ENCODE data around the gene BARHL1. TPM values are rescaled to one million over a fixed set of nuclear protein-coding genes. Genes with fewer than 3 reads are reported as not detected.

The BARHL1 gene
- not detected for polyA plus RNA-seq (2013, experiment 1 of 2)
- not detected for polyA plus RNA-seq (2013, experiment 2 of 2)

DNA sequence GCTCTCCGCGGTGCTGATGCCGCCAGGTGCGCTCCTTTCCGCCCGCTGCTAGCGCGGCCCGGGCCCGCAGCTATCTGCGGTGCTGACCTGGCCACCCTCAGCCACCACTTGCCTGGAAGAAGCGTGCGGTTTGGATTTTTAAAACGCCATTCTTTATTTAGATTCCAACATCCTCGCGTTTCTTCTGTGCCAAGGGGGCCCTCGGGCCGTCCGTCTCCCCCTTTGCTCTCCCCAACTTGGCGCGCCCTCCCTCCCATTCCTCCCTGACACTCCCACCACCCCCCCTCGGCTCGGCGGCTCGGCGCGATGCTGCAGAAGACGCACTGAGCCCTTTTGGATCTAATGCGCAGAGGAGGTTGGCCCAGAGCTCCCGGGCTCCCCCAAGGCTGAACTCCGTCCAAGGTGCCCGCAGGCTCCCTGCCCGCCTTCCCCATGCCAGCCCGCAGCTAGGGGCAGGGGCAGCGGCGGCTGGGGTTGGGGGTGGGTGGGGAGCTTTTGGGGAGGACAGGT, at the start of gene BARHL1:
Gene BARHL1 (plus strand): TSS at position 331 of the 510 bp plus-strand sequence. CDS start 192 bp downstream, outside the sequence.
- no peak within 1 kb of the TSS for H3K4me2 ChIP-seq (ENCODE audit: low read length)
- WGBS (ENCODE audit: extremely low coverage, insufficient coverage, low lambda C conversion rate): no CpG with 5 or more reads among the region's 36 CpGs
- no peak within 1 kb of the TSS for H2BK5ac ChIP-seq (ENCODE audit: low read length)
- no peaks in the 10 kb centered on the region for H3K4me1 ChIP-seq (ENCODE audit: control insufficient read depth, low read depth, low read length)
- no peaks in the 10 kb centered on the region for H3K36me3 ChIP-seq (ENCODE audit: control insufficient read depth, insufficient read depth, low read length)
- H3K23ac ChIP-seq (ENCODE audit: low read length): no peak within 1 kb of the TSS
- DNase-seq: no peak
- H3K4ac ChIP-seq (ENCODE audit: low read depth, low read length): no peak within 1 kb of the TSS
- no peak within 1 kb of the TSS for H3K56ac ChIP-seq (ENCODE audit: low read length)
- no peak within 1 kb of the TSS for H4K5ac ChIP-seq (ENCODE audit: low read length)
- no peaks in the 10 kb centered on the region for H3K79me2 ChIP-seq (ENCODE audit: control insufficient read depth, insufficient read depth, low read length)
- H4K8ac ChIP-seq (ENCODE audit: low read depth, low read length): no peak within 1 kb of the TSS
- H2BK15ac ChIP-seq (replicated peaks; ENCODE audit: low read depth): no peak within 1 kb of the TSS
- H3K27ac ChIP-seq (ENCODE audit: low read depth, low read length): no peak within 1 kb of the TSS
- peaks cover 89% of the 10 kb centered on the region for H3K27me3 ChIP-seq (ENCODE audit: insufficient read depth, low read length, poor library complexity)
- no peaks in the 10 kb centered on the region for H3K79me1 ChIP-seq (ENCODE audit: low read length)
- no peak within 1 kb of the TSS for H2AK5ac ChIP-seq (ENCODE audit: low read length)
- no peak within 1 kb of the TSS for H3K4me3 ChIP-seq (ENCODE audit: low read length)
- H3K18ac ChIP-seq (ENCODE audit: low read length): no peak within 1 kb of the TSS
- H2BK120ac ChIP-seq (ENCODE audit: low read depth, low read length): no peak within 1 kb of the TSS
- no peak within 1 kb of the TSS for H3K9ac ChIP-seq (ENCODE audit: low read length)

DNA sequence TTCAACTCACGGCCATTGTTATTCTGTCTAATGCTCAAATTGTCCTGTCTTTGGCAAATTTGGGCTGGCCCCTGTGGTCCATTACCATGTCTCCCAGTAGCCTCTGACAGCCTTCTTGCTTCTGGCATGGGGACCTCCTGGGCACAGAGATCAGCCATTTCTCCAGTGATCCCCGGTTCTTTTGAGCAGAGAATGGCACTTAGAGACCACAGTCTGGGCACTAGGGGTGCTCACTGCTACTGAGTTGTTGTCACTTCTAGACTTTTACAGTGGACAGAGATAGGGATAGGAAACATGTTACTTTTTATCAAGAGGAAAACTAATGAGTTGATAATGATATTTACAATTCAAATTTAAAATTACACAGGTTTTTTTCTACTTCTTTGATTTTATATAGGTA, 47.6 kb upstream of the BARHL1 start:
- Histone ChIP-seq H3K4me3 (ENCODE audit: low read length) (no peak overlapping the region), H3K36me3 (ENCODE audit: control insufficient read depth, insufficient read depth, low read length) (no peaks in the 10 kb centered on the region), H3K9ac (ENCODE audit: low read length) (no peak overlapping the region), H2AK5ac (ENCODE audit: low read length) (no peak overlapping the region), H3K18ac (ENCODE audit: low read length) (no peak overlapping the region), H3K23ac (ENCODE audit: low read length) (no peak overlapping the region), H3K79me1 (ENCODE audit: low read length) (no peaks in the 10 kb centered on the region), H3K4ac (ENCODE audit: low read depth, low read length) (no peak overlapping the region), H4K5ac (ENCODE audit: low read length) (no peak overlapping the region), H3K27ac (ENCODE audit: low read depth, low read length) (no peak overlapping the region), H3K4me2 (ENCODE audit: low read length) (no peak overlapping the region), H3K79me2 (ENCODE audit: control insufficient read depth, insufficient read depth, low read length) (no peaks in the 10 kb centered on the region), H2BK5ac (ENCODE audit: low read length) (no peak overlapping the region), H3K56ac (ENCODE audit: low read length) (no peak overlapping the region), H4K8ac (ENCODE audit: low read depth, low read length) (no peak overlapping the region), H2BK15ac (replicated peaks; ENCODE audit: low read depth) (no peak overlapping the region), H3K27me3 (ENCODE audit: insufficient read depth, low read length, poor library complexity) (no peaks in the 10 kb centered on the region), H2BK120ac (ENCODE audit: low read depth, low read length) (no peak overlapping the region), H3K4me1 (ENCODE audit: control insufficient read depth, low read depth, low read length) (no peaks in the 10 kb centered on the region)
- no CpG with 5 or more reads among the region's 2 CpGs for WGBS (ENCODE audit: extremely low coverage, insufficient coverage, low lambda C conversion rate)
- DNase-seq: no peak

DNA sequence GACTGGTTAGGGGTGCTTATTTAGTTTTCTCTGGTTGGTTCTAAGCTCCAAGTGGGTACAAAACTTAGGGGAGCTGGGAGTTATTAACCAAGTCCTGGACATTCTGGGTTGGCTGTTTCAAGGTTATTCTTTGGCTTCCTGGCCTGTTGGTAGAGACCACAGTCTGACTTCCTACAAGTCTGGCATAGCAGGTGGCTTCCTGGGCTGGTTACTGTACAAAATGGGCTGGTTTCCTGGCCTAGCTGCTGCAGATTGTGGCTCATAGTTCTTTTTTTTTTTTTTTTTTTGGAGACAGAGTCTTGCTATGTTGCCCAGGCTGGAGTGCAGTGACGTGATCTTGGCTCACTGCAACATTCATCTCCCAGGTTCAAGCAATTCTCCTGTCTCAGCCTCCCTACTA, 46.3 kb upstream of the BARHL1 start:
- H3K4me2 ChIP-seq (ENCODE audit: low read length): no peak overlapping the region
- no peak overlapping the region for H4K8ac ChIP-seq (ENCODE audit: low read depth, low read length)
- H2BK5ac ChIP-seq (ENCODE audit: low read length): no peak overlapping the region
- no peak overlapping the region for H3K27ac ChIP-seq (ENCODE audit: low read depth, low read length)
- H3K4ac ChIP-seq (ENCODE audit: low read depth, low read length): no peak overlapping the region
- H4K5ac ChIP-seq (ENCODE audit: low read length): no peak overlapping the region
- no peaks in the 10 kb centered on the region for H3K27me3 ChIP-seq (ENCODE audit: insufficient read depth, low read length, poor library complexity)
- no peak overlapping the region for H2AK5ac ChIP-seq (ENCODE audit: low read length)
- no peak for DNase-seq
- H3K79me2 ChIP-seq (ENCODE audit: control insufficient read depth, insufficient read depth, low read length): no peaks in the 10 kb centered on the region
- H3K9ac ChIP-seq (ENCODE audit: low read length): no peak overlapping the region
- H3K79me1 ChIP-seq (ENCODE audit: low read length): no peaks in the 10 kb centered on the region
- no peak overlapping the region for H3K18ac ChIP-seq (ENCODE audit: low read length)
- H3K56ac ChIP-seq (ENCODE audit: low read length): no peak overlapping the region
- no peak overlapping the region for H3K23ac ChIP-seq (ENCODE audit: low read length)
- H3K4me3 ChIP-seq (ENCODE audit: low read length): no peak overlapping the region
- H3K36me3 ChIP-seq (ENCODE audit: control insufficient read depth, insufficient read depth, low read length): no peaks in the 10 kb centered on the region
- WGBS (ENCODE audit: extremely low coverage, insufficient coverage, low lambda C conversion rate): no CpG with 5 or more reads among the region's 1 CpG
- H2BK120ac ChIP-seq (ENCODE audit: low read depth, low read length): no peak overlapping the region
- H3K4me1 ChIP-seq (ENCODE audit: control insufficient read depth, low read depth, low read length): no peaks in the 10 kb centered on the region
- H2BK15ac ChIP-seq (replicated peaks; ENCODE audit: low read depth): no peak overlapping the region

DNA sequence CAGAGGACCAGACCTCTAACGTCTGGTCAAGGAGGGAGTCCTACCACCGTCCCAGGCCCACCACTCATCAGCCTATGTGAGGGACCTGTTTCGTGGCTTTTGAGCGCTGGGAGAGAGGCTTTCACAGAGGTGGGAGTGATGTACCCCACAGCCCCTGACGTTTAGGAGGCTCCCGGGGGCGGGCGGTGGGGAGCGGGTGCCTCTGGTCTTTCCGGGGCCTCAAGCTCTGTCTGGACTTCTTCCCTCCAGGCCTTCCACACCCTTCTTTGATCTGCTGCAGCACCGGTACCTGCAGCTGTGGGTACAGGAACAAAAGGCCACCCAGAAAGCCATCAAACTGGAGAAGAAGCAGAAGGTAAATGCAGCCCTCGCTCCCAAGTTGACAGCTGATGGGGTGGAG, 45.1 kb upstream of the BARHL1 start:
- Histone ChIP-seq H3K4me1 (ENCODE audit: control insufficient read depth, low read depth, low read length) (no peaks in the 10 kb centered on the region), H3K18ac (ENCODE audit: low read length) (no peak overlapping the region), H2BK120ac (ENCODE audit: low read depth, low read length) (no peak overlapping the region), H3K9ac (ENCODE audit: low read length) (no peak overlapping the region), H3K36me3 (ENCODE audit: control insufficient read depth, insufficient read depth, low read length) (no peaks in the 10 kb centered on the region), H2BK5ac (ENCODE audit: low read length) (no peak overlapping the region), H4K8ac (ENCODE audit: low read depth, low read length) (no peak overlapping the region), H3K27me3 (ENCODE audit: insufficient read depth, low read length, poor library complexity) (no peaks in the 10 kb centered on the region), H2BK15ac (replicated peaks; ENCODE audit: low read depth) (no peak overlapping the region), H2AK5ac (ENCODE audit: low read length) (no peak overlapping the region), H3K4me3 (ENCODE audit: low read length) (no peak overlapping the region), H3K56ac (ENCODE audit: low read length) (no peak overlapping the region), H3K23ac (ENCODE audit: low read length) (no peak overlapping the region), H3K79me2 (ENCODE audit: control insufficient read depth, insufficient read depth, low read length) (no peaks in the 10 kb centered on the region), H3K79me1 (ENCODE audit: low read length) (no peaks in the 10 kb centered on the region), H4K5ac (ENCODE audit: low read length) (no peak overlapping the region), H3K4me2 (ENCODE audit: low read length) (no peak overlapping the region), H3K4ac (ENCODE audit: low read depth, low read length) (no peak overlapping the region), H3K27ac (ENCODE audit: low read depth, low read length) (no peak overlapping the region)
- no CpG with 5 or more reads among the region's 12 CpGs for WGBS (ENCODE audit: extremely low coverage, insufficient coverage, low lambda C conversion rate)
- no peak for DNase-seq

DNA sequence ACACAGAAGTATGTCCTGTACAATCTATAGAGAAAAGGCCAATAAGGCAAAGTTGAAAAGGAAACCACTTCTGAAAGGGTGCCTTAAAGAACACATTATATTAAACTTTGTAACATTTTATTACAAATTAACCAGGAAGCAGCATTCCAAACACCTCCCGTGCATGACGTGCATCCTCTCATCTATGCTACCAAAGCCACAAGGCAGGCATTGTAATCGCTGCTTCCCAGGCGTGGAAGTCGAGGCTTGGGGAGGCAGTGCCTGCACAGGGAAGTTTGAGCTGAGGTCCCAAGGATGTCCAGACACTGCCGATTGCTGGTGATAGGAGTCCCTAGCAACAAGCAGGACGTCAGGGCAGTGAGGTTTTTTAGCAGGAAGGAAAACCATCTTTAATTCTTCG, 44.3 kb upstream of the BARHL1 start:
- Histone ChIP-seq H2AK5ac (ENCODE audit: low read length) (no peak overlapping the region), H2BK15ac (replicated peaks; ENCODE audit: low read depth) (no peak overlapping the region), H3K56ac (ENCODE audit: low read length) (no peak overlapping the region), H3K18ac (ENCODE audit: low read length) (no peak overlapping the region), H3K36me3 (ENCODE audit: control insufficient read depth, insufficient read depth, low read length) (no peaks in the 10 kb centered on the region), H3K27ac (ENCODE audit: low read depth, low read length) (no peak overlapping the region), H3K79me1 (ENCODE audit: low read length) (no peaks in the 10 kb centered on the region), H3K4me1 (ENCODE audit: control insufficient read depth, low read depth, low read length) (no peaks in the 10 kb centered on the region), H3K4me2 (ENCODE audit: low read length) (no peak overlapping the region), H4K5ac (ENCODE audit: low read length) (no peak overlapping the region), H3K79me2 (ENCODE audit: control insufficient read depth, insufficient read depth, low read length) (no peaks in the 10 kb centered on the region), H4K8ac (ENCODE audit: low read depth, low read length) (no peak overlapping the region), H3K23ac (ENCODE audit: low read length) (no peak overlapping the region), H3K9ac (ENCODE audit: low read length) (no peak overlapping the region), H3K4me3 (ENCODE audit: low read length) (no peak overlapping the region), H3K27me3 (ENCODE audit: insufficient read depth, low read length, poor library complexity) (no peaks in the 10 kb centered on the region), H2BK5ac (ENCODE audit: low read length) (no peak overlapping the region), H3K4ac (ENCODE audit: low read depth, low read length) (no peak overlapping the region), H2BK120ac (ENCODE audit: low read depth, low read length) (no peak overlapping the region)
- no CpG with 5 or more reads among the region's 8 CpGs for WGBS (ENCODE audit: extremely low coverage, insufficient coverage, low lambda C conversion rate)
- DNase-seq: no peak

DNA sequence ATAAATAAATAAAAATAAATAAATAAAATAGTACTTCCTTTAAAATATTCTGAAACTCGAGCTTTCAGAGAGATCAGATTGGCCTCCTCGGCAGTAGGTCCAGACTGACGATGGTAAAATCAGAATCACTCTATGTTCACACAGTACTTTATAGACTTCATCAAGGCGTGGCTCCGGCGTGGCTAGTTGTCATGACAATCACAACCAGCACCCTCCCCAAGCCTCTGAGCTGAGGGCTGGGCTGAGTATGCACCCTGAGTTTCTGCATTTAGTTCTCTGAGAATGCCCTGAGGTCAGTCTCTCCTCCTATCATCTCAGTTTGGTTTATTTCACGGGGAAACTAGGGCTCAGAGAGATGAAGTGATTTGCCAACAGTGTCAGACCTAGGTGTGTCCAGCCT, 43.3 kb upstream of the BARHL1 start:
- Histone ChIP-seq H3K9ac (ENCODE audit: low read length) (no peak overlapping the region), H3K79me2 (ENCODE audit: control insufficient read depth, insufficient read depth, low read length) (no peaks in the 10 kb centered on the region)
- no CpG with 5 or more reads among the region's 7 CpGs for WGBS (ENCODE audit: extremely low coverage, insufficient coverage, low lambda C conversion rate)

More for the DNA sequence above, 43.3 kb upstream of the BARHL1 start:
- Histone ChIP-seq H3K18ac (ENCODE audit: low read length) (no peak overlapping the region), H3K4me1 (ENCODE audit: control insufficient read depth, low read depth, low read length) (no peaks in the 10 kb centered on the region), H3K27me3 (ENCODE audit: insufficient read depth, low read length, poor library complexity) (no peaks in the 10 kb centered on the region), H3K4me3 (ENCODE audit: low read length) (no peak overlapping the region), H2AK5ac (ENCODE audit: low read length) (no peak overlapping the region), H4K5ac (ENCODE audit: low read length) (no peak overlapping the region), H3K4me2 (ENCODE audit: low read length) (no peak overlapping the region), H3K36me3 (ENCODE audit: control insufficient read depth, insufficient read depth, low read length) (no peaks in the 10 kb centered on the region), H3K79me1 (ENCODE audit: low read length) (no peaks in the 10 kb centered on the region), H3K23ac (ENCODE audit: low read length) (no peak overlapping the region), H2BK5ac (ENCODE audit: low read length) (no peak overlapping the region), H2BK120ac (ENCODE audit: low read depth, low read length) (no peak overlapping the region), H3K4ac (ENCODE audit: low read depth, low read length) (no peak overlapping the region), H2BK15ac (replicated peaks; ENCODE audit: low read depth) (no peak overlapping the region), H4K8ac (ENCODE audit: low read depth, low read length) (no peak overlapping the region), H3K56ac (ENCODE audit: low read length) (no peak overlapping the region), H3K27ac (ENCODE audit: low read depth, low read length) (no peak overlapping the region)
- no peak for DNase-seq

Measured in mesendoderm (in vitro differentiated cells).